ENCODE measurements around the gene PROC.
A peak's percentile ranks its signal among the peaks of the same experiment; 100 is the strongest.

The PROC gene

DNA sequence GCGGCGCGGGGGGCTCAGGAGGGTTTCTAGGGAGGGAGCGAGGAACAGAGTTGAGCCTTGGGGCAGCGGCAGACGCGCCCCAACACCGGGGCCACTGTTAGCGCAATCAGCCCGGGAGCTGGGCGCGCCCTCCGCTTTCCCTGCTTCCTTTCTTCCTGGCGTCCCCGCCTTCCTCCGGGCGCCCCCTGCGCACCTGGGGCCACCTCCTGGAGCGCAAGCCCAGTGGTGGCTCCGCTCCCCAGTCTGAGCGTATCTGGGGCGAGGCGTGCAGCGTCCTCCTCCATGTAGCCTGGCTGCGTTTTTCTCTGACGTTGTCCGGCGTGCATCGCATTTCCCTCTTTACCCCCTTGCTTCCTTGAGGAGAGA, 5.2 kb downstream of the PROC start:
- Histone ChIP-seq H3K79me2 (ENCODE audit: control insufficient read depth, insufficient read depth, low read length, unreplicated experiment) (no peaks in the 10 kb centered on the region), H2AFZ (ENCODE audit: low read length, unreplicated experiment) (no peak overlapping the region)

DNA sequence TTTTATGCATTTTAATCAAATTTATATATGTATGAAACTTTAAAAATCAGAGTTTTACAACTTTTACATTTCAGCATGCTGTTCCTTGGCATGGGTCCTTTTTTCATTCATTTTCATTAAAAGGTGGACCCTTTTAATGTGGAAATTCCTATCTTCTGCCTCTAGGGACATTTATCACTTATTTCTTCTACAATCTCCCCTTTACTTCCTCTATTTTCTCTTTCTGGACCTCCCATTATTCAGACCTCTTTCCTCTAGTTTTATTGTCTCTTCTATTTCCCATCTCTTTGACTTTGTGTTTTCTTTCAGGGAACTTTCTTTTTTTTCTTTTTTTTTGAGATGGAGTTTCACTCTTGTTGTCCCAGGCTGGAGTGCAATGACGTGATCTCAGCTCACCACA, 5.7 kb downstream of the PROC start:
- Histone ChIP-seq H3K4me1 (ENCODE audit: control insufficient read depth, insufficient read depth, low read length, unreplicated experiment) (no peaks in the 10 kb centered on the region), H3K27me3 (ENCODE audit: insufficient read depth, low read length) (peaks cover 16% of the 10 kb centered on the region), H2AFZ (ENCODE audit: low read length, unreplicated experiment) (no peak overlapping the region), H3K4me3 (ENCODE audit: low read depth, low read length) (peak overlapping the region; percentile 62), H3K27ac (ENCODE audit: low read depth, low read length) (no peak overlapping the region), H3K36me3 (ENCODE audit: insufficient read depth, low read length) (no peaks in the 10 kb centered on the region), H3K79me2 (ENCODE audit: control insufficient read depth, insufficient read depth, low read length, unreplicated experiment) (no peaks in the 10 kb centered on the region)

More for the DNA sequence above, 5.2 kb downstream of the PROC start:
- Histone ChIP-seq H3K4me3 (ENCODE audit: low read depth, low read length) (peak overlapping the region; percentile 62), H3K36me3 (ENCODE audit: insufficient read depth, low read length) (no peaks in the 10 kb centered on the region), H3K27me3 (ENCODE audit: insufficient read depth, low read length) (peaks cover 16% of the 10 kb centered on the region), H3K27ac (ENCODE audit: low read depth, low read length) (no peak overlapping the region), H3K4me1 (ENCODE audit: control insufficient read depth, insufficient read depth, low read length, unreplicated experiment) (no peaks in the 10 kb centered on the region)

DNA sequence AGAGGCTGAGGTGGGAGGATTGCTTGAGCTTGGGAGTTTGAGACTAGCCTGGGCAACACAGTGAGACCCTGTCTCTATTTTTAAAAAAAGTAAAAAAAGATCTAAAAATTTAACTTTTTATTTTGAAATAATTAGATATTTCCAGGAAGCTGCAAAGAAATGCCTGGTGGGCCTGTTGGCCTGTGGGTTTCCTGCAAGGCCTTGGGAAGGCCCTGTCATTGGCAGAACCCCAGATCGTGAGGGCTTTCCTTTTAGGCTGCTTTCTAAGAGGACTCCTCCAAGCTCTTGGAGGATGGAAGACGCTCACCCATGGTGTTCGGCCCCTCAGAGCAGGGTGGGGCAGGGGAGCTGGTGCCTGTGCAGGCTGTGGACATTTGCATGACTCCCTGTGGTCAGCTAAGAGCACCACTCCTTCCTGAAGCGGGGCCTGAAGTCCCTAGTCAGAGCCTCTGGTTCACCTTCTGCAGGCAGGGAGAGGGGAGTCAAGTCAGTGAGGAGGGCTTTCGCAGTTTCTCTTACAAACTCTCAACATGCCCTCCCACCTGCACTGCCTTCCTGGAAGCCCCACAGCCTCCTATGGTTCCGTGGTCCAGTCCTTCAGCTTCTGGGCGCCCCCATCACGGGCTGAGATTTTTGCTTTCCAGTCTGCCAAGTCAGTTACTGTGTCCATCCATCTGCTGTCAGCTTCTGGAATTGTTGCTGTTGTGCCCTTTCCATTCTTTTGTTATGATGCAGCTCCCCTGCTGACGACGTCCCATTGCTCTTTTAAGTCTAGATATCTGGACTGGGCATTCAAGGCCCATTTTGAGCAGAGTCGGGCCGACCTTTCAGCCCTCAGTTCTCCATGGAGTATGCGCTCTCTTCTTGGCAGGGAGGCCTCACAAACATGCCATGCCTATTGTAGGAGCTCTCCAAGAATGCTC, 6.6 kb downstream of the PROC start:
- H3K79me2 ChIP-seq (ENCODE audit: control insufficient read depth, insufficient read depth, low read length, unreplicated experiment), result no peaks in the 10 kb centered on the region
- peaks cover 16% of the 10 kb centered on the region for H3K27me3 ChIP-seq (ENCODE audit: insufficient read depth, low read length)
- H3K27ac ChIP-seq (ENCODE audit: low read depth, low read length), result no peak overlapping the region
- no peaks in the 10 kb centered on the region for H3K36me3 ChIP-seq (ENCODE audit: insufficient read depth, low read length)
- H3K4me1 ChIP-seq (ENCODE audit: control insufficient read depth, insufficient read depth, low read length, unreplicated experiment), result no peaks in the 10 kb centered on the region
- no peak overlapping the region for H2AFZ ChIP-seq (ENCODE audit: low read length, unreplicated experiment)
- H3K4me3 ChIP-seq (ENCODE audit: low read depth, low read length), result no peak overlapping the region

DNA sequence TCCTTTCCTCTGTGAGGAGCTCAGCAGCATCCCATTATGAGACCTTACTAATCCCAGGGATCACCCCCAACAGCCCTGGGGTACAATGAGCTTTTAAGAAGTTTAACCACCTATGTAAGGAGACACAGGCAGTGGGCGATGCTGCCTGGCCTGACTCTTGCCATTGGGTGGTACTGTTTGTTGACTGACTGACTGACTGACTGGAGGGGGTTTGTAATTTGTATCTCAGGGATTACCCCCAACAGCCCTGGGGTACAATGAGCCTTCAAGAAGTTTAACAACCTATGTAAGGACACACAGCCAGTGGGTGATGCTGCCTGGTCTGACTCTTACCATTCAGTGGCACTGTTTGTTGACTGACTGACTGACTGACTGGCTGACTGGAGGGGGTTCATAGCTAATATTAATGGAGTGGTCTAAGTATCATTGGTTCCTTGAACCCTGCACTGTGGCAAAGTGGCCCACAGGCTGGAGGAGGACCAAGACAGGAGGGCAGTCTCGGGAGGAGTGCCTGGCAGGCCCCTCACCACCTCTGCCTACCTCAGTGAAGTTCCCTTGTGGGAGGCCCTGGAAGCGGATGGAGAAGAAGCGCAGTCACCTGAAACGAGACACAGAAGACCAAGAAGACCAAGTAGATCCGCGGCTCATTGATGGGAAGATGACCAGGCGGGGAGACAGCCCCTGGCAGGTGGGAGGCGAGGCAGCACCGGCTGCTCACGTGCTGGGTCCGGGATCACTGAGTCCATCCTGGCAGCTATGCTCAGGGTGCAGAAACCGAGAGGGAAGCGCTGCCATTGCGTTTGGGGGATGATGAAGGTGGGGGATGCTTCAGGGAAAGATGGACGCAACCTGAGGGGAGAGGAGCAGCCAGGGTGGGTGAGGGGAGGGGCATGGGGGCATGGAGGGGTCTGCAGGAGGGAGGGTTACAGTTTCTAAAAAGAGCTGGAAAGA, 7.6 kb downstream of the PROC start:
- H3K4me1 ChIP-seq (ENCODE audit: control insufficient read depth, insufficient read depth, low read length, unreplicated experiment), result no peaks in the 10 kb centered on the region
- H3K27ac ChIP-seq (ENCODE audit: low read depth, low read length), result no peak overlapping the region

DNA sequence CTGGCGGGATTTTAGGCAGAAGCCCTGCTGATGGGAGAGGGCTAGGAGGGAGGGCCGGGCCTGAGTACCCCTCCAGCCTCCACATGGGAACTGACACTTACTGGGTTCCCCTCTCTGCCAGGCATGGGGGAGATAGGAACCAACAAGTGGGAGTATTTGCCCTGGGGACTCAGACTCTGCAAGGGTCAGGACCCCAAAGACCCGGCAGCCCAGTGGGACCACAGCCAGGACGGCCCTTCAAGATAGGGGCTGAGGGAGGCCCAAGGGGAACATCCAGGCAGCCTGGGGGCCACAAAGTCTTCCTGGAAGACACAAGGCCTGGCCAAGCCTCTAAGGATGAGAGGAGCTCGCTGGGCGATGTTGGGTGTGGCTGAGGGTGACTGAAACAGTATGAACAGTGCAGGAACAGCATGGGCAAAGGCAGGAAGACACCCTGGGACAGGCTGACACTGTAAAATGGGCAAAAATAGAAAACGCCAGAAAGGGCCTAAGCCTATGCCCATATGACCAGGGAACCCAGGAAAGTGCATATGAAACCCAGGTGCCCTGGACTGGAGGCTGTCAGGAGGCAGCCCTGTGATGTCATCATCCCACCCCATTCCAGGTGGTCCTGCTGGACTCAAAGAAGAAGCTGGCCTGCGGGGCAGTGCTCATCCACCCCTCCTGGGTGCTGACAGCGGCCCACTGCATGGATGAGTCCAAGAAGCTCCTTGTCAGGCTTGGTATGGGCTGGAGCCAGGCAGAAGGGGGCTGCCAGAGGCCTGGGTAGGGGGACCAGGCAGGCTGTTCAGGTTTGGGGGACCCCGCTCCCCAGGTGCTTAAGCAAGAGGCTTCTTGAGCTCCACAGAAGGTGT, 8.5 kb downstream of the PROC start:
- Histone ChIP-seq H3K4me1 (ENCODE audit: control insufficient read depth, insufficient read depth, low read length, unreplicated experiment) (no peaks in the 10 kb centered on the region), H3K36me3 (ENCODE audit: insufficient read depth, low read length) (no peaks in the 10 kb centered on the region), H3K27me3 (ENCODE audit: insufficient read depth, low read length) (peaks cover 16% of the 10 kb centered on the region), H2AFZ (ENCODE audit: low read length, unreplicated experiment) (no peak overlapping the region), H3K79me2 (ENCODE audit: control insufficient read depth, insufficient read depth, low read length, unreplicated experiment) (no peaks in the 10 kb centered on the region), H3K27ac (ENCODE audit: low read depth, low read length) (no peak overlapping the region), H3K4me3 (ENCODE audit: low read depth, low read length) (no peak overlapping the region)

More for the DNA sequence above, 7.6 kb downstream of the PROC start:
- no peak overlapping the region for H2AFZ ChIP-seq (ENCODE audit: low read length, unreplicated experiment)
- H3K79me2 ChIP-seq (ENCODE audit: control insufficient read depth, insufficient read depth, low read length, unreplicated experiment), result no peaks in the 10 kb centered on the region
- peaks cover 16% of the 10 kb centered on the region for H3K27me3 ChIP-seq (ENCODE audit: insufficient read depth, low read length)
- H3K4me3 ChIP-seq (ENCODE audit: low read depth, low read length), result no peak overlapping the region
- H3K36me3 ChIP-seq (ENCODE audit: insufficient read depth, low read length), result no peaks in the 10 kb centered on the region

DNA sequence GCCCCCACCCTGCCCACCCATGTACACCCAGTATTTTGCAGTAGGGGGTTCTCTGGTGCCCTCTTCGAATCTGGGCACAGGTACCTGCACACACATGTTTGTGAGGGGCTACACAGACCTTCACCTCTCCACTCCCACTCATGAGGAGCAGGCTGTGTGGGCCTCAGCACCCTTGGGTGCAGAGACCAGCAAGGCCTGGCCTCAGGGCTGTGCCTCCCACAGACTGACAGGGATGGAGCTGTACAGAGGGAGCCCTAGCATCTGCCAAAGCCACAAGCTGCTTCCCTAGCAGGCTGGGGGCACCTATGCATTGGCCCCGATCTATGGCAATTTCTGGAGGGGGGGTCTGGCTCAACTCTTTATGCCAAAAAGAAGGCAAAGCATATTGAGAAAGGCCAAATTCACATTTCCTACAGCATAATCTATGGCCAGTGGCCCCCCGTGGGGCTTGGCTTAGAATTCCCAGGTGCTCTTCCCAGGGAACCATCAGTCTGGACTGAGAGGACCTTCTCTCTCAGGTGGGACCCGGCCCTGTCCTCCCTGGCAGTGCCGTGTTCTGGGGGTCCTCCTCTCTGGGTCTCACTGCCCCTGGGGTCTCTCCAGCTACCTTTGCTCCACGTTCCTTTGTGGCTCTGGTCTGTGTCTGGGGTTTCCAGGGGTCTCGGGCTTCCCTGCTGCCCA, 9.3 kb downstream of the PROC start:
- H3K27ac ChIP-seq (ENCODE audit: low read depth, low read length), result no peak overlapping the region
- H3K79me2 ChIP-seq (ENCODE audit: control insufficient read depth, insufficient read depth, low read length, unreplicated experiment), result no peaks in the 10 kb centered on the region
- no peak overlapping the region for H3K4me3 ChIP-seq (ENCODE audit: low read depth, low read length)
- H2AFZ ChIP-seq (ENCODE audit: low read length, unreplicated experiment), result no peak overlapping the region
- no peaks in the 10 kb centered on the region for H3K36me3 ChIP-seq (ENCODE audit: insufficient read depth, low read length)
- H3K27me3 ChIP-seq (ENCODE audit: insufficient read depth, low read length), result peaks cover 11% of the 10 kb centered on the region
- H3K4me1 ChIP-seq (ENCODE audit: control insufficient read depth, insufficient read depth, low read length, unreplicated experiment), result no peaks in the 10 kb centered on the region

DNA sequence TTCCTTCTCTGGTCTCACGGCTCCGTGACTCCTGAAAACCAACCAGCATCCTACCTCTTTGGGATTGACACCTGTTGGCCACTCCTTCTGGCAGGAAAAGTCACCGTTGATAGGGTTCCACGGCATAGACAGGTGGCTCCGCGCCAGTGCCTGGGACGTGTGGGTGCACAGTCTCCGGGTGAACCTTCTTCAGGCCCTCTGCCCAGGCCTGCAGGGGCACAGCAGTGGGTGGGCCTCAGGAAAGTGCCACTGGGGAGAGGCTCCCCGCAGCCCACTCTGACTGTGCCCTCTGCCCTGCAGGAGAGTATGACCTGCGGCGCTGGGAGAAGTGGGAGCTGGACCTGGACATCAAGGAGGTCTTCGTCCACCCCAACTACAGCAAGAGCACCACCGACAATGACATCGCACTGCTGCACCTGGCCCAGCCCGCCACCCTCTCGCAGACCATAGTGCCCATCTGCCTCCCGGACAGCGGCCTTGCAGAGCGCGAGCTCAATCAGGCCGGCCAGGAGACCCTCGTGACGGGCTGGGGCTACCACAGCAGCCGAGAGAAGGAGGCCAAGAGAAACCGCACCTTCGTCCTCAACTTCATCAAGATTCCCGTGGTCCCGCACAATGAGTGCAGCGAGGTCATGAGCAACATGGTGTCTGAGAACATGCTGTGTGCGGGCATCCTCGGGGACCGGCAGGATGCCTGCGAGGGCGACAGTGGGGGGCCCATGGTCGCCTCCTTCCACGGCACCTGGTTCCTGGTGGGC, 10.0 kb downstream of the PROC start:
- Histone ChIP-seq H2AFZ (ENCODE audit: low read length, unreplicated experiment) (no peak overlapping the region), H3K4me1 (ENCODE audit: control insufficient read depth, insufficient read depth, low read length, unreplicated experiment) (no peaks in the 10 kb centered on the region), H3K36me3 (ENCODE audit: insufficient read depth, low read length) (no peaks in the 10 kb centered on the region), H3K27me3 (ENCODE audit: insufficient read depth, low read length) (peaks cover 4% of the 10 kb centered on the region), H3K27ac (ENCODE audit: low read depth, low read length) (no peak overlapping the region), H3K4me3 (ENCODE audit: low read depth, low read length) (no peak overlapping the region), H3K79me2 (ENCODE audit: control insufficient read depth, insufficient read depth, low read length, unreplicated experiment) (no peaks in the 10 kb centered on the region)

DNA sequence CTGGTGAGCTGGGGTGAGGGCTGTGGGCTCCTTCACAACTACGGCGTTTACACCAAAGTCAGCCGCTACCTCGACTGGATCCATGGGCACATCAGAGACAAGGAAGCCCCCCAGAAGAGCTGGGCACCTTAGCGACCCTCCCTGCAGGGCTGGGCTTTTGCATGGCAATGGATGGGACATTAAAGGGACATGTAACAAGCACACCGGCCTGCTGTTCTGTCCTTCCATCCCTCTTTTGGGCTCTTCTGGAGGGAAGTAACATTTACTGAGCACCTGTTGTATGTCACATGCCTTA, 10.5 kb downstream of the PROC start:
- H3K36me3 ChIP-seq (ENCODE audit: insufficient read depth, low read length), result no peaks in the 10 kb centered on the region
- H3K79me2 ChIP-seq (ENCODE audit: control insufficient read depth, insufficient read depth, low read length, unreplicated experiment), result no peaks in the 10 kb centered on the region
- no peaks in the 10 kb centered on the region for H3K4me1 ChIP-seq (ENCODE audit: control insufficient read depth, insufficient read depth, low read length, unreplicated experiment)
- H3K4me3 ChIP-seq (ENCODE audit: low read depth, low read length), result no peak overlapping the region
- H3K27ac ChIP-seq (ENCODE audit: low read depth, low read length), result no peak overlapping the region
- H2AFZ ChIP-seq (ENCODE audit: low read length, unreplicated experiment), result no peak overlapping the region
- H3K27me3 ChIP-seq (ENCODE audit: insufficient read depth, low read length), result no peaks in the 10 kb centered on the region; the same call in 1 of the 2 replicates

DNA sequence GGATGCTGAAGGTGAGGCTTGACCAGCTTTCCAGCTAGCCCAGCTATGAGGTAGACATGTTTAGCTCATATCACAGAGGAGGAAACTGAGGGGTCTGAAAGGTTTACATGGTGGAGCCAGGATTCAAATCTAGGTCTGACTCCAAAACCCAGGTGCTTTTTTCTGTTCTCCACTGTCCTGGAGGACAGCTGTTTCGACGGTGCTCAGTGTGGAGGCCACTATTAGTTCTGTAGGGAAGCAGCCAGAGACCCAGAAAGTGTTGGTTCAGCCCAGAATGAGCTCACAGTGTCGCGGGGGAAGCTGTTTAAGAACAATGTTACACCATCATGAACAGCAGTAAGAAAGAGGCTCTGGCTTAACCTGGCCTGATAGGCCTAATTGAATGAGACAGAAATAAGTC, 11.1 kb downstream of the PROC start:
- Histone ChIP-seq H3K79me2 (ENCODE audit: control insufficient read depth, insufficient read depth, low read length, unreplicated experiment) (no peaks in the 10 kb centered on the region), H3K36me3 (ENCODE audit: insufficient read depth, low read length) (no peaks in the 10 kb centered on the region), H2AFZ (ENCODE audit: low read length, unreplicated experiment) (no peak overlapping the region), H3K27ac (ENCODE audit: low read depth, low read length) (no peak overlapping the region), H3K4me3 (ENCODE audit: low read depth, low read length) (no peak overlapping the region), H3K4me1 (ENCODE audit: control insufficient read depth, insufficient read depth, low read length, unreplicated experiment) (no peaks in the 10 kb centered on the region), H3K27me3 (ENCODE audit: insufficient read depth, low read length) (no peaks in the 10 kb centered on the region)
